Astrocyte (in vitro differentiated cells and primary cell): ENCODE results near the gene NABP1.

Experiments used
- EZH2 ChIP-seq: IDR thresholded peaks from 2 replicates; pipeline ENCODE4 v1.6.1; 2012; ENCODE audit warnings: mild to moderate bottlenecking, low read length, inconsistent platforms; ENCODE audit not compliant: insufficient read depth
- TF ChIP-seq, protein P1 (sequence below): IDR thresholded peaks from 2 replicates; pipeline ENCODE4 v1.5.1; 2011; ENCODE audit warnings: low read depth, mild to moderate bottlenecking, inconsistent platforms, low read length, moderate library complexity; ENCODE audit not compliant: insufficient read depth

DNA sequence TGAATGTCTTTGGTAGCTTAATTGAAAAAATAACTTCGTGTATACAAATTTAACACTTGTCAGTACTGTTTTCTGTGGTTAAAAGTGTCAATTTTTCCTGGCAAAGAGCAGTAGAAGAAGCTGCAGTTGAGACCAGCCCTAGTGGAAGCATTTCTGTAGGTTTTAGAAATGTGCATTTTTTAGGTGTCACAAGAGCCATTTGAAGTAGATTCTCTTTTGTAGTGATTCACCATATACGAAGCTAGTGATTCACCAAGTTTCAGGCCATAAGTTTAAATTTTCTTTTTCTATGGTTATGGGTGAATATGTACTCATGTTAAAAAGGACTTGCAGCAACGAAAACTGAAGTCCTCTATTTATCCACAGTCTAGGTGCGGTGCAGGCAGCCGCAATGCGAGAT is 4.2 kb downstream of the NABP1 start:
- TF ChIP-seq, protein P1, sequence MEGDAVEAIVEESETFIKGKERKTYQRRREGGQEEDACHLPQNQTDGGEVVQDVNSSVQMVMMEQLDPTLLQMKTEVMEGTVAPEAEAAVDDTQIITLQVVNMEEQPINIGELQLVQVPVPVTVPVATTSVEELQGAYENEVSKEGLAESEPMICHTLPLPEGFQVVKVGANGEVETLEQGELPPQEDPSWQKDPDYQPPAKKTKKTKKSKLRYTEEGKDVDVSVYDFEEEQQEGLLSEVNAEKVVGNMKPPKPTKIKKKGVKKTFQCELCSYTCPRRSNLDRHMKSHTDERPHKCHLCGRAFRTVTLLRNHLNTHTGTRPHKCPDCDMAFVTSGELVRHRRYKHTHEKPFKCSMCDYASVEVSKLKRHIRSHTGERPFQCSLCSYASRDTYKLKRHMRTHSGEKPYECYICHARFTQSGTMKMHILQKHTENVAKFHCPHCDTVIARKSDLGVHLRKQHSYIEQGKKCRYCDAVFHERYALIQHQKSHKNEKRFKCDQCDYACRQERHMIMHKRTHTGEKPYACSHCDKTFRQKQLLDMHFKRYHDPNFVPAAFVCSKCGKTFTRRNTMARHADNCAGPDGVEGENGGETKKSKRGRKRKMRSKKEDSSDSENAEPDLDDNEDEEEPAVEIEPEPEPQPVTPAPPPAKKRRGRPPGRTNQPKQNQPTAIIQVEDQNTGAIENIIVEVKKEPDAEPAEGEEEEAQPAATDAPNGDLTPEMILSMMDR: no peak
- no peak for TF ChIP-seq EZH2
